Thoracic aorta (tissue), 2 donors: Measurements from ENCODE around the gene COL2A1. TPM values are rescaled to one million over a fixed set of nuclear protein-coding genes. Genes with fewer than 3 reads are reported as not detected.

Experiments
- ATAC-seq: fragments of 150-250 bp; one replicate; pipeline ENCODE4 v1.8.0; 2017; ENCODE audit warnings: low read depth; ENCODE audit not compliant: insufficient number of reproducible peaks, low FRiP score
- DNase-seq: peaks from one replicate; pipeline ENCODE4 v3.0.0-alpha.2; 2020; ENCODE audit warnings: low spot score
- H3K27ac ChIP-seq, 2 donors: fragments of 200-600 bp; sonication (generic); 1 replicate in 1 of 2; 2 replicates in 1 of 2; pipeline ENCODE4 v1.5.1; 2016; ENCODE audit warnings: mild to moderate bottlenecking in 2 of 2, moderate library complexity in 2 of 2
- H3K27me3 ChIP-seq: fragments of 200-600 bp; sonication (generic); replicated peaks from 2 replicates; pipeline ENCODE4 v1.6.0; 2016; ENCODE audit warnings: mild to moderate bottlenecking; ENCODE audit not compliant: insufficient read depth
- H3K36me3 ChIP-seq: fragments of 200-600 bp; sonication (generic); one replicate; pipeline ENCODE4 v1.5.1; 2016
- H3K4me1 ChIP-seq, 2 donors: fragments of 200-600 bp; sonication (generic); 1 replicate in 1 of 2; 2 replicates in 1 of 2; pipeline versions ENCODE4 v1.5.1 to v1.6.0; 2016; ENCODE audit warnings: low read depth in 2 of 2, mild to moderate bottlenecking in 1 of 2; ENCODE audit not compliant: control insufficient read depth in 1 of 2
- H3K4me3 ChIP-seq: fragments of 200-600 bp; sonication (generic); 2 replicates; pipeline ENCODE4 v1.5.1; 2016; ENCODE audit warnings: mild to moderate bottlenecking
- H3K9me3 ChIP-seq: fragments of 200-600 bp; sonication (generic); 2 replicates; pipeline ENCODE4 v1.5.1; 2016
- total RNA-seq, 2 donors: library from RNA; depleted of rRNA; stranded (reverse); fragments of >200 nt; gene quantifications; one replicate each; pipeline versions ENCODE4 v1.1.0 to v1.2.3, GENCODE V29; 2016
- TF ChIP-seq, protein P1 (sequence below): fragments of 200-600 bp; sonication (generic); IDR thresholded peaks from one replicate; pipeline ENCODE4 v1.5.1; 2019; ENCODE audit warnings: antibody characterized with exemption

The COL2A1 gene
- total RNA-seq, 2 donors from 2014 or later: 0.14 TPM; not detected in 1

DNA sequence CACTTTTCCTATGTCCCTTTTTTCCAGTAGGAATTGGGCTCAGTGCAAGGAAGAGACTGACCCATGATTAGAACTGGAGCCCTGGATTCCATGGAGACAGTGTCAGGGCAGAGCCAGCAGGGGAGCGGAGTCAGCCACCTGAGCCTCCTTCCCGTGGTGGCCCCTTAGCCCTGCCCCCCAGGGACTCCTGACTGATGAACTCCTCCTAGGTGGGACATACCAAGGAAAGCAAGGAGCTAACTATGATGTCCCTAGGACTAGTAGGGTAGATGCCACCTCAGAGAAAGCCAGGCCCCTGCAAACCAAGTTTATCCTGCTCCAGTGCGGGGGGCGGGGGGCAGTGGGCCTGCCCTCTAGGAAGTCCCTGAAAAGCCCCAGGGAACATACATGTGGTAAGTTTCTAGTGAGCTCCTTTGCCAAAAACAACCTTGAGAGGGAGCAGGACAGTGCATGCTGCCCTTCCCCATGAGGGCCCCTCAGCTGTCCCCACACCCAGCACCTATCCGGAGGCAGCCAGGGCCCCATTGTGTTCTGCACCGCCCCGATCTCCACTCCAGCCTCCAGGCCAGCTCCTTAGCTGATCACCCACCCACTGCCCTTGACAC is 6.2 kb upstream of the COL2A1 start:
- H3K36me3 ChIP-seq: no peaks in the 10 kb centered on the region
- H3K4me3 ChIP-seq: no peak overlapping the region
- H3K27ac ChIP-seq: no peak overlapping the region
- H3K27me3 ChIP-seq: peaks cover 10% of the 10 kb centered on the region
- H3K9me3 ChIP-seq: no peaks in the 10 kb centered on the region
- peaks cover 0 to 2% of the 10 kb centered on the region in 2 donors for H3K4me1 ChIP-seq
- DNase-seq: no peak
- no peak for ATAC-seq
- TF ChIP-seq, protein P1, sequence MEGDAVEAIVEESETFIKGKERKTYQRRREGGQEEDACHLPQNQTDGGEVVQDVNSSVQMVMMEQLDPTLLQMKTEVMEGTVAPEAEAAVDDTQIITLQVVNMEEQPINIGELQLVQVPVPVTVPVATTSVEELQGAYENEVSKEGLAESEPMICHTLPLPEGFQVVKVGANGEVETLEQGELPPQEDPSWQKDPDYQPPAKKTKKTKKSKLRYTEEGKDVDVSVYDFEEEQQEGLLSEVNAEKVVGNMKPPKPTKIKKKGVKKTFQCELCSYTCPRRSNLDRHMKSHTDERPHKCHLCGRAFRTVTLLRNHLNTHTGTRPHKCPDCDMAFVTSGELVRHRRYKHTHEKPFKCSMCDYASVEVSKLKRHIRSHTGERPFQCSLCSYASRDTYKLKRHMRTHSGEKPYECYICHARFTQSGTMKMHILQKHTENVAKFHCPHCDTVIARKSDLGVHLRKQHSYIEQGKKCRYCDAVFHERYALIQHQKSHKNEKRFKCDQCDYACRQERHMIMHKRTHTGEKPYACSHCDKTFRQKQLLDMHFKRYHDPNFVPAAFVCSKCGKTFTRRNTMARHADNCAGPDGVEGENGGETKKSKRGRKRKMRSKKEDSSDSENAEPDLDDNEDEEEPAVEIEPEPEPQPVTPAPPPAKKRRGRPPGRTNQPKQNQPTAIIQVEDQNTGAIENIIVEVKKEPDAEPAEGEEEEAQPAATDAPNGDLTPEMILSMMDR: no peak

DNA sequence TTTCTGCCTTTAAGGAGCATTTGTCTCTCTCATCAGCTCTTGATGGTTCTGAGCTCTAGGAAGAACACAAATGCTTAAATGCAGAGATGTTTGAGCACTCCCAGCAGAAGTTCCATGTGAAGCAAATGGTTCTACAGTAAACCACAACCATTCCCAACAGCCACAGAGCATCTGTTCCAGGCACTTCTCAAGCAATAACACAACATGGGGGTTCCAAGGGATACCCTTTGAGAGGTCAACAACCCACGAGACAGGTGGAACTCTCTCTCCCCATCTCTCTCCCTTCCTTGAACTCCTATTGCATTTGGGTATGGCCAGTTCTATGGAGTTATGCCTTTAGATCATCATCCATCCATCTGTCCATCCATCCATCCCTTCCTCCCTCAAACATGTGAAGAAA is 5.2 kb upstream of the COL2A1 start:
- no peaks in the 10 kb centered on the region for H3K36me3 ChIP-seq
- H3K4me1 ChIP-seq: peaks cover 2 to 11% of the 10 kb centered on the region in 2 donors
- ATAC-seq: no peak
- TF ChIP-seq, protein P1: no peak
- no peak overlapping the region for H3K4me3 ChIP-seq
- H3K27ac ChIP-seq: no peak overlapping the region
- peaks cover 18% of the 10 kb centered on the region for H3K27me3 ChIP-seq
- no peaks in the 10 kb centered on the region for H3K9me3 ChIP-seq
- no peak for DNase-seq

DNA sequence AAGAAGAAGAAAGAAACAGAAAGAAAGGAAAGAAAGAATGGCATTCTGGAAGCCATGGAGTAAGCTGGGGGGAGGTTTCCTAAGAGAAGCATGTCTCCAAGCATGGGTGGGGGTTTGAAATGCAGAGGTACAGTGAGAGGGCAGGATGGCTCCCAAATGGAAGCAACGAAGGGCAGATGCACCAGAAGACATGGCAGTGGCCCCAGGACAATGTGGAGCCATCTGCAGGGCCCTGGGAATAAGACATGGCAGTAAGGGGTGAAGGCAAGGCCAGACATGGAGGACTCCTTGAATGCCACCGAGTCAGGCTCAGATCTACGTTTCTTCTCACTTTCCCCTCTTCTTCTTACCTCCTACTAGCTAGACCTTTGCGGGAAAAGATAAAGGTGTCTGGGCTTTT is 4.7 kb upstream of the COL2A1 start:
- Histone ChIP-seq H3K36me3 (no peaks in the 10 kb centered on the region), H3K9me3 (no peaks in the 10 kb centered on the region), H3K27ac (no peak overlapping the region), H3K4me1 (peaks cover 7 to 17% of the 10 kb centered on the region in 2 donors), H3K27me3 (peaks cover 19% of the 10 kb centered on the region), H3K4me3 (no peak overlapping the region)
- DNase-seq: no peak
- no peak for ATAC-seq
- TF ChIP-seq, protein P1: no peak

DNA sequence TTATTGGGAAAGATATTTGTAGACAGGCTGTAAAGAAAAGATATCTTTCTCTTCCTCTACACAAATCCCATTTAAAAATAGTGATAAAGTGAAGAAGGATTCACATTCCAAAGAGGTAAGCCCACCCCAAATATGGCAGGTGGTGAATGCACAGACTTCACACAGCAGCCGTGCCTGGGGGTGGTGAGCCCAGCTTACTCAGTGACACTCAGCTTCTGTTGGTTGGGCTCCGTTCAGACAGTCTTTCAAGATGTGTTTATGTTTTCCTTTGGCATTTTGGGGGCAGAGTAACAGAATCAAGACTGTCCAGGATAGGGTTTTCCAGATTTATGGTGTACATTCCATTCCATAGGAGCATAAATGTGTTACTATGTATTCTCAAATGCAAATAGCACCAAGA is 4.1 kb upstream of the COL2A1 start:
- DNase-seq: no peak
- H3K9me3 ChIP-seq: no peaks in the 10 kb centered on the region
- TF ChIP-seq, protein P1: no peak
- H3K36me3 ChIP-seq: no peaks in the 10 kb centered on the region
- H3K4me1 ChIP-seq: peaks cover 10 to 23% of the 10 kb centered on the region in 2 donors
- H3K27me3 ChIP-seq: peaks cover 19% of the 10 kb centered on the region
- no peak for ATAC-seq
- no peak overlapping the region for H3K27ac ChIP-seq
- no peak overlapping the region for H3K4me3 ChIP-seq

DNA sequence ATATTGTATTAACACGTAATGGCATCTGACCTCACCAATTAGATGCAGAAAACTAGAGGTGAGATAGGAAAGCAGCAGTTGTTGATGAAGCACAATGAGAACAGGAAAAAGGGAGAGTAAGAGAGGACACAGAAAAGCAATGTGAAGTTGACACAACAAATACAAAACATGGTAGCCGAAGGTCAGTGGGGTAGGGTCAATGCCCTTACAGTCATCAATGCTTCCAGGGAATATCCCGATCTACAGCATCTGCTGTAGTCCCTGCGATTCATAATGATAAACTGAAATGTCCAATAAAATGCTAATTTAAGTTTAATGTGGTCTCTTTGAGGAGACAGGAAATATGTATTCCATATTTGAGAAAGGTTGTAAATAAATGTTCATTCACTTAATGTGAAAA is 2.9 kb upstream of the COL2A1 start:
- Histone ChIP-seq H3K27ac (no peak overlapping the region), H3K9me3 (no peaks in the 10 kb centered on the region), H3K4me1 (peaks cover 19 to 34% of the 10 kb centered on the region in 2 donors), H3K27me3 (peaks cover 19% of the 10 kb centered on the region), H3K36me3 (no peaks in the 10 kb centered on the region), H3K4me3 (no peak overlapping the region)
- TF ChIP-seq, protein P1: no peak
- no peak for ATAC-seq
- no peak for DNase-seq
